Measurements from ENCODE around the gene RPS3. TPM values are rescaled to one million over a fixed set of nuclear protein-coding genes. Genes with fewer than 3 reads are reported as not detected.

RPS3 gene
- total RNA-seq, 3 donors from 2014 or later = 1,703 to 2,122 (median 2,056) TPM

DNA sequence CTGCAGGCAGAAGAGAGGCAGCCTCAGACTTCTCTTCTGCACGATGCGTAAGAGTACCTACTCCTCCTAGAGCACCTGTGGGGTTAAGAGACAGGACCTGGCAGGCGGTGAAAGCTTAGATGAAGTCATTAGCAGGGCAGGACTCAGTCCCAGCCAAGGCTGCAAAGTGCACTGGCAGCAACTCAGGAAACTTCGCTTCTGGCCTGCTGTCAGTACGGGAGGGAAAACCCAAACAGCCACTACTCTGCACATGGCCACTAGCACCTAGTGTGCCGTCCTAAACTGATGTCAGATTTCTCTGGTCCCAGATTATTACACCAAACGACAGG lies 42.5 kb downstream of the RPS3 start:
- H3K4me1 ChIP-seq (ENCODE audit: low read depth) = no peaks in the 10 kb centered on the region
- no peak for ATAC-seq
- no peak overlapping the region for H3K4me3 ChIP-seq
- peak in 1 of 3 donors; percentile 2 for DNase-seq
- no peaks in the 10 kb centered on the region for H3K9me3 ChIP-seq
- TF ChIP-seq, protein P1, sequence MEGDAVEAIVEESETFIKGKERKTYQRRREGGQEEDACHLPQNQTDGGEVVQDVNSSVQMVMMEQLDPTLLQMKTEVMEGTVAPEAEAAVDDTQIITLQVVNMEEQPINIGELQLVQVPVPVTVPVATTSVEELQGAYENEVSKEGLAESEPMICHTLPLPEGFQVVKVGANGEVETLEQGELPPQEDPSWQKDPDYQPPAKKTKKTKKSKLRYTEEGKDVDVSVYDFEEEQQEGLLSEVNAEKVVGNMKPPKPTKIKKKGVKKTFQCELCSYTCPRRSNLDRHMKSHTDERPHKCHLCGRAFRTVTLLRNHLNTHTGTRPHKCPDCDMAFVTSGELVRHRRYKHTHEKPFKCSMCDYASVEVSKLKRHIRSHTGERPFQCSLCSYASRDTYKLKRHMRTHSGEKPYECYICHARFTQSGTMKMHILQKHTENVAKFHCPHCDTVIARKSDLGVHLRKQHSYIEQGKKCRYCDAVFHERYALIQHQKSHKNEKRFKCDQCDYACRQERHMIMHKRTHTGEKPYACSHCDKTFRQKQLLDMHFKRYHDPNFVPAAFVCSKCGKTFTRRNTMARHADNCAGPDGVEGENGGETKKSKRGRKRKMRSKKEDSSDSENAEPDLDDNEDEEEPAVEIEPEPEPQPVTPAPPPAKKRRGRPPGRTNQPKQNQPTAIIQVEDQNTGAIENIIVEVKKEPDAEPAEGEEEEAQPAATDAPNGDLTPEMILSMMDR (IDR thresholded peaks at IDR 0.05) = no peak
- intact Hi-C loops (cut with DNase I, micrococcal nuclease) = no loop called here
- H3K36me3 ChIP-seq (ENCODE audit: low read depth) = no peaks in the 10 kb centered on the region

DNA sequence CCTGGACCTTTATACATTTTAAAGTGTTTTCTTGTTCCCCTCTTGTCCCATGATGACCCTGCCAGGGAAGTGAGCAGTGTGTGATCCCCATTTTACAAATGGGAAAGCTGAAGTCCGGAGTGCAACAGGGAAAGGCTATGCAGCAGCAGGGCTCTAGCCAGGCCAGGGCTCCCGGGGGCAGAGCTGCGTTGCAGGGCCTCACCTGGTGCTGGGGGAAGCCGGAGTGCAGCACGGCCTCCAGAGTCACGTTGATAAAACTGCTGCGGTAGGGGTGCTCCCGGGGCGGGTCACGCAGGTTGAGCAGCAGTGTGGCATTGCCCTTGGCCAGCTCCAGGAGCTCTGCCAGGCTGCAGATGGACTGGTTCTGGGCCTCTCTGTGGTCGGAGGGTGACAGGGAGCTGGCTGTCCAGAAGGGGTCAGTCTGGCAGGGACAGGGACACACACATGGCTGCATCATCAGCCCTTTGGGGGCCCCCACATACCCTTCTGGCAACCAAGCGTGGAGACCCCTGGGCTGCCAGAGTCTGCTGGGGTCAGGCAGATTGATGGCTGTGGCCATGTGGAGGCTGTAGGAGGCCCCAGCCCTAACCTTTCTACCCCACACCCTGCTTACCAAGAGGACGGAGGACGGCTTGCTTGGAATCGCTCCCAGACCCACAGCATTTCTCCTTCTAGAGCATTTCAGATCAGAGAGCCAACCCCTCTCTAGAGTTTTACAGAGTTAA lies 43.0 kb downstream of the RPS3 start:
- H3K4me3 ChIP-seq = no peak overlapping the region
- H3K36me3 ChIP-seq (ENCODE audit: low read depth) = no peaks in the 10 kb centered on the region
- intact Hi-C loops (cut with DNase I, micrococcal nuclease) = no loop called here
- no peaks in the 10 kb centered on the region for H3K4me1 ChIP-seq (ENCODE audit: low read depth)
- no peak for DNase-seq
- no peak for ATAC-seq
- no peaks in the 10 kb centered on the region for H3K9me3 ChIP-seq
- TF ChIP-seq, protein P1 (IDR thresholded peaks at IDR 0.05) = no peak

DNA sequence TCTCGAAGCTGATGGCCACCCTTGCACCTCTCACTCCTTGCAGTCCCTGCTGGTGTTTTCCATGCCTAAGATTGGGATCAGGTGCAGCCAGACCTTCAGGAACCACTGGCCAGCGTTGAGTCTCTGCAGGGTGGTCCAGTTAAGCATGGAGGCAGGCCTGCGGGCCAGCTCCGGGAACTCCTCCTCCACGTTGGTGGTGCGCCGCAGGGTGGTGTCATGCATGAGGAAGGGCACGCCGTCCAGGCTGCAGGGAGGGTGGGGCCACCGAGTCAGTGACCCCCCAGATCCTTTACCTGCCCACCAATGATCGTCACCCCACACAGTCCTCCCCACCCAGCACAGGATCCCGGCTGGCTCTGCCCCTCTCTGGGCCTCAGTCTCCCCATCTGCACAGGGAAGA lies 43.7 kb downstream of the RPS3 start:
- H3K36me3 ChIP-seq (ENCODE audit: low read depth) = no peaks in the 10 kb centered on the region
- ATAC-seq = no peak
- no peak for DNase-seq
- intact Hi-C loops (cut with DNase I, micrococcal nuclease) = no loop called here
- H3K4me3 ChIP-seq = no peak overlapping the region
- no peaks in the 10 kb centered on the region for H3K9me3 ChIP-seq
- TF ChIP-seq, protein P1 (IDR thresholded peaks at IDR 0.05) = no peak
- H3K4me1 ChIP-seq (ENCODE audit: low read depth) = no peaks in the 10 kb centered on the region

DNA sequence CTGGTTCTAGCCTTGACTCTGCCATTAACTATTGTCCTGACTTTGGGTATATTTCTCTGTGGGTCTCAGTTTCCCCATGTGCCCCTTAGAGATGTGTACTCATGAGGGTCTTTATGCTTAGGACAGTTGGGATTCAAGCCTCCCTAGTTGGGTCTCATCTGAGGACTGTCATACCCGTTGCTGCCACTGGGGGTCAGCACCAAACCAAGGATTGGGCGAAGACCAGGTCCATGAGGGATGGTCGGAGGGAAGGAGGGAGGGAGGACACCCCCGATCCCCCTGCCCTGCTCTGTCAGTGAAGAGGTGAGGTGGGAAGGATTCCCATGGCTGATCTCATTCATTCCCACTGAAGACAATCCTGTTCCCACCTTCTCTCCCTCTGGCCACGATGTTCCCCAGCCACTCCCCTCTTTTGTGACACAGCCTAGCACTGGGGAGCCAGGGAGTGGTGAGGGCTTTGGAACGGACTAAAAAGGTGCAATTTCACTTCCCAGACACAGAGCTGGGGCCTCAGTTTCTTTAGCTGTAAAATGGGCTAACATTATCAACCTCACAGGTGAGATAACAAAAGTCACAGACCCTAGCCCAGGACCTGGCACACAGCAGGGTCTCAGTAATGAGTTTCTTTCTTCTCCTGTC lies 46.1 kb downstream of the RPS3 start:
- H3K4me1 ChIP-seq (ENCODE audit: low read depth) = no peaks in the 10 kb centered on the region
- no peak overlapping the region for H3K4me3 ChIP-seq
- TF ChIP-seq, protein P1 (IDR thresholded peaks at IDR 0.05) = peak; percentile 79
- ATAC-seq (peak; percentile 79), DNase-seq (peak in 2 of 3 donors; percentile 82 to 85)
- no peaks in the 10 kb centered on the region for H3K36me3 ChIP-seq (ENCODE audit: low read depth)
- intact Hi-C loops (cut with DNase I, micrococcal nuclease) = loop anchor here (2.0 kb wide), 1 partner anchor 87 kb away; no protein-coding TSS in a partner anchor
- no peaks in the 10 kb centered on the region for H3K9me3 ChIP-seq

DNA sequence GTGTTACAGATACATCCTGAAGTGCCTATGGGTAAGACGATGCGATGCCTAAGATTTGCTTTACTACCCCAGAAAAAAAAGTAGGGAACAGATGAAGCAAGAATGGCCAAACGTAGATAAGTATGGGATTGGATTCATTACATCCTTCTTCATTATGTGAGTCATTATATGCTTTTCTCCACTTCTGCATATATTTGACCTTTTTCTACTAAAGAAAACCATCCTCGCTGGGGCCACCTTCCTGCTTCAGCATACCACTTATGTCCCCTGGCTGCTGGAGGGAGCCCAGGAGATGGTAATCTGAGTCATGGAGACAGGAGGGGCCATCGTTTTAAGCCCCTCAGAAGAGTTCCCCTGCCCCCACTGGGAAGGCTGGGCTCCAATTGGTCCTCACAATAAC lies 48.1 kb downstream of the RPS3 start:
- no peak for ATAC-seq

More for the DNA sequence above, 48.1 kb downstream of the RPS3 start:
- Histone ChIP-seq H3K4me3 (no peak overlapping the region), H3K4me1 (ENCODE audit: low read depth) (no peaks in the 10 kb centered on the region), H3K9me3 (no peaks in the 10 kb centered on the region), H3K36me3 (ENCODE audit: low read depth) (no peaks in the 10 kb centered on the region)
- intact Hi-C loops (cut with DNase I, micrococcal nuclease) = no loop called here
- DNase-seq = no peak
- TF ChIP-seq, protein P1 (IDR thresholded peaks at IDR 0.05) = no peak
